HG02642 (cell line): Measurements from ENCODE around the gene ZDHHC21.
A peak's percentile ranks its signal among the peaks of the same experiment; 100 is the strongest.

ENCODE experiments used
- ATAC-seq: cut with Tn5 transposase; IDR thresholded peaks from one replicate; pipeline ENCODE4 v1.9.1; 2021; ENCODE audit warnings: mild to moderate bottlenecking; ENCODE audit not compliant: unreplicated experiment, poor library complexity

The ZDHHC21 gene

DNA sequence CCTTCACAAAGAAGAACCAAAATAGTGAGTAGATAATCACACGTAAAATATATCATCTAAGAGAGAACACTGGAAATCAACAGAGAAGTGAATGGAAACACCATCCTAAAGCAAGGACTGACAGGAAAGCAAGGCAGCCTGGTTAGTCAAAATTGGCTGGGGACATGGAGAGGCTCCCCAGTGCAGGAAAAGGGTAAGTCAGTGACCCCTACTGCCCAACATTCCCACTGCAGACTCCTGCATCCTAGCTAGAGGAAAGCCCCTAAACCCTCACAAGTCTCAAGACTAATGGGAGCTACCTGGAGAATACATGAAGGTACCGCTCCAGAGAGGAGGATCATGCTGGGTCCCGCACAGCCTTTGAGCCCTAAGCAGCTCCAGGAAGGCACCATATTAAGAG is 60.1 kb downstream of the ZDHHC21 start:
- no peak for ATAC-seq

DNA sequence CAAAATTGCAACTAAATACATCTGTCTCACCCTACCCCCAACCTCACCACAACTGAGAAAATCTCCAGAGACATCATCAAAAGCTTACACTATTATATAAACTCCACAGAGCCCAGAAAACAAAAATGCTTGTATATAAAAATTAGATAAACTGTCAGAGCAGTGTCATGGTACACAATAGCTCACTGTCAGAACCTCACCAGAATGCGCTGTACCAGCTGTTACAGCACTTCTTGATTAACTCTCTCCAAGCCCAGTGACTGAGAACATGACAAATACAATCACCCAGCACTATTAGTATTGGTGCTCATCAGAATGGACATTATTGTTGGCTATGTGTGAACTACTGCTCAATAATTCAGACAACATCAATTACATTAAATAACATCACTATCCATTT is 65.7 kb downstream of the ZDHHC21 start:
- no peak for ATAC-seq

DNA sequence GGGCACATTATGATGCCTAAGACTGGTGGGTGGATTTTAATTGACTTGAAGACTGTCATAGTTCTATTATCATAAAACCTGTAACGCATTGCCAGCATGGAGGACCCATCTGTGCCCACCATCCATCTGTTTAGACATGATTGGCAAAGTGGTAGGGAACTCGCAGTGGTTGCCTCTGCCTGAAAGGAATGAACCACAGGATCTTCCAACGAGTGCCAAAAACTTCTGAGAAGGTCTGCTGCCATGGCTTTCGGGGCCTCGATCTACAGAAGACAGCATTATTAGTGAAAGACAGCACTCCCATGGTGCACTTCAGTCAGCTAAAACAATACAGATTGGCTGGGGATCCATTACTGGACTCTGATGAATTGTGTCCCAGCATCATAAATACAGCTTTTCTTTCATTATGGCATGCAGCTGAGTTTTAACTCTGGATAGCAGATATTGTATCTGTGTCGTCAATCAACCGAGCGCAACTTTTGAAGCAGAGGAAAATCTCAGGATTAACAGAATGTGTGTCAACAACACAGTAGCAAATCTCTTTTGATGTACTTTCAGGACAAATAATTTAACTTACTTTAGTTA is 74.3 kb downstream of the ZDHHC21 start:
- no peak for ATAC-seq

DNA sequence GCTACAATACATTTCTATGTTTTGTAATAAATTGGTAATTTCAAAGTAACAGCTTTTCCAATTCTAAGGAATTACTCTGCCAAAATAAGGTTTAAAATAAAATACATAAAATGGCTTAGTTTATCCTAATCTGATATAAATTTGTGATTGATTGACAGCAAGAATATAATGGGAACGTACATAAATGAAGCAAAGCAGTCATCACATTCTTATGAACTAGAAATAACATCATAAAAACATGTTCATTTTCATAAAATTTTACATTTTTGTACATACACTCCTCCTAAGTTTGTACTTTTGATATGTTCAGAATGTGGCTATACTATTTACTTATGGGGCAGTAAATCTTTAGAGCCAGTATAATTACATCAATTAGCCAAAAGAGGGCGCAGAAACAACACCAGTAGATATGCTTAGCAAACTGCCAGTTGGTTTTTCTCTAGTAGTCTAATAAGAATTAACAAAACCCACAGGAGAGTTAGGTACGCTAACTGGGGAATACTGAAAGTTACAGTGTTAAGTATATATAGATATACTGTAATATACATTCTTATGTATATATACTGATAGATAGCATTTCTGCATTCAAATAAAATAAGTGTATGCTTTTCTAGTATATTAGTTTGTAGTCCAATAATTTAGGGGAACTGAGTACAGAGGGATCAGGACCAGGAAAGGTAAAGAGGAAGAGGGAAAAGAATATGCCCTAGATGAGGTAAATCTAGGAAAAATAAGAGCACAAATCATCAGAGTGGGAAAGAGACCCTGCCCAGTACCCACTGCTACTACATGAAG is 76.8 kb downstream of the ZDHHC21 start:
- ATAC-seq, result peak; percentile 85

DNA sequence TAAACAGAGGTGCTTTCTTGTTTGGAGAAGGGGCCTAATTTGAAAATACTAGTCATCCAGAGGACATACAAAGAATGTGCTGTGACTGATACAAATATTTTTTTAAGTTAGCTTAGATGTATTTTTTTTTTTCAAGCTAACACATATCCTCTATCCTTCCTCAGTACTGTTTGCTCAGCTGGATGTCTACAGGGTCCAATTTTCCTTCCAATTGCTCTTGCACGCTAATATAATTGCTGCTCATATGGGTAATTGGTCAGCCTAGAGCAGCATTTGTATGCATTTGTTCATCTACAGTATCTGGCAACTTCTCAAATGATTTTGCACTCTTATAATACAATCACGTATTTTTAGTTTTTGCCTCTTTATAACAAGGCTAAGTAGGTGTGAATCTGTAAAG is 84.7 kb downstream of the ZDHHC21 start:
- no peak for ATAC-seq

DNA sequence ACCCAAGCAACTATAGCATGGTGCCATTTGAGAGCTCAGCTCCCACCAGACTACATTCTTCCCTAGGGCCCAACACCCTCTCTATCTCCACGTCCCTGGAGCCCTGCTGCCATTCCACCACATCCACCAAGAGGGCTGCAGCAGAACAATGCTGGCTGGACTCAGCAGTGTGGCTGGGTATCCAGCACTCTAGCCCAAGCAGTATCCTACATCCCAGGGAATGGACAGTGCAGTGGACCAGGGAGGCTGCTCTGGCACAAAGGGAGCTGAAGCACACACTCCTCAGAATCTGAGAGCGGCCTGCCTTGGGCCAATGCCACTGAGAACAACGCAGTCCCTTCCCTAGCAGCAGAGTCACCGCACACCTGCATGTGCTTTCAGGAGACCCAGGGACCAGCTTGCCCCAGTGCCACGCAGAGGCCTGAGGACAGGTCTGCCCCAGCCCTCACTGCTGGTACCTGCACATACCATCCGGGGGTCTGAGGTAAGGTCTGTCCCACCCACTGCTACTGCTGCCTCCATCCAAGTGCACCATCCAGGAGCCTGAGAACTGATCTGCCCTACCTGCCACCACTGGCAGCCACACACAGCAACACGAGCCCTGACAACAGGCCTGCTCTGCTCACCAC is 95.9 kb downstream of the ZDHHC21 start:
- no peak for ATAC-seq

DNA sequence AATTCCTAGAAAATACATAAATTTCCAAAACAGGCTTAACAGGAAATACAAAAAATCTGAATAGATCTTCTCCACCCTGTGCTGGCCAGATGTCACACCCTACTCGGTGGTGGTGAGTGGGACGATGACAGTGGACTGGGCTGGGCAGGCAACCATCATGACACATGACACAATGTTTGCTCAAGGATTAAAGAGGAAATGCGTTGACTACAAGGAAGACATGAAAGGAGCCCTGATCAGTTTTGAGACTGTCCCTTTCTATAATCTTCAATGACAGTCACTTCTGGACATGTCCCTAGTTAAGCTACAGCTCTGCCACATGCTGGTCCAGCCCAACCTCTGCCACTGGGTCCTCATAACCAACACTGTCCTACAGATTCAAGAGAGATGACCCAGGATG is 99.8 kb downstream of the ZDHHC21 start:
- ATAC-seq, result no peak

DNA sequence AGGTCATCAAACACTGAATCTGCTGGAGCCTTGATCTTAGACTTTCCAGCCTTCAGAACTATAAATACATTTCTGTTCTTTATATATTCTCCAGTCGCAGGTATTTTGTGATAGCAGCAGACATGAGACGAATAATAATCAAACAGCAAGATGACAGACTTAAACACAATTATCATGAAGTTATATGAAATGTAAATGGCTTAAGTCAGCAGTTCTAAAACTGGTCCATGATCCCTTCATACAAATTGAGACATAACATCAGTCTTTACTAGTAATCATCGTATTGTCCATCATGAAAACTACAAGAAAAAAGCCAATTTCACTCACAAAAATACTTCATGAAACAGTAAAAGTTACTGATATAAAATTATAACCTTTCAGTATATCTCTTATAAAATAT is 101.8 kb downstream of the ZDHHC21 start:
- no peak for ATAC-seq

DNA sequence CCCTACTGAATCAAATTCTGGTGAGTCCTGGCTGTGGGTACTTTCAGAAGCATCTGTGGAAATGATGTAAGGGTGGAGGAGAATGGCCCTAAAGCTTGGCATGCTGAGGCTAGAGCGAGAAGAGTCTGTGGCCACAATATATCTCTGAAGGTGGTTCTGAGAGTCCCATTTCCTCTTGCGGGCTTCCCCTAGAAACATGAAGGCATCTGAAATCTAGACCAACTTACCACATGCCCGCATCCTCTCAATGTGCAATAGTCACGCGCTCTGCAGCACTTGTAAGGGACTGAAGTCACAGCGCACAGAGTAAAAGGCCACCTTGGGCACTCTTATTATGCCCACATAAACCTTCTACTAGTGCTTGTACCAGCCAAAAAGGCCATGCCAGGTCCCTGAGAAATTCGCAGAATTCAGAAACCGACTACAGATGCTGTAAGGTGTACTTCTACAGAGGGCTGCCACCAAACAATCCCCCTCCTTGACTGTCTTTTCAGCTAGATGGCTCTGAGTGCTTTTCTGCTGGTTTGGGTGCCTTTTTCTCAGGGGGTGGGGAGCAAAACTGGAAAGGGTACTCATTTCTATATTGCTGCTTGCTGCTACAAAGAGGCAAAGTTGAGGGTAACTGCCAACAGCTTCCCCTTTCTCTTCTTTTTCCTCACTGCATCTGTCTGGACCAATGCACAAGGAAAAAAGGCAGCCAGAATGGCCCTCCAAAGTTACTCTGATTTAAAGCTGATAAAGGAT is 107.3 kb downstream of the ZDHHC21 start:
- ATAC-seq, result peak; percentile 100

DNA sequence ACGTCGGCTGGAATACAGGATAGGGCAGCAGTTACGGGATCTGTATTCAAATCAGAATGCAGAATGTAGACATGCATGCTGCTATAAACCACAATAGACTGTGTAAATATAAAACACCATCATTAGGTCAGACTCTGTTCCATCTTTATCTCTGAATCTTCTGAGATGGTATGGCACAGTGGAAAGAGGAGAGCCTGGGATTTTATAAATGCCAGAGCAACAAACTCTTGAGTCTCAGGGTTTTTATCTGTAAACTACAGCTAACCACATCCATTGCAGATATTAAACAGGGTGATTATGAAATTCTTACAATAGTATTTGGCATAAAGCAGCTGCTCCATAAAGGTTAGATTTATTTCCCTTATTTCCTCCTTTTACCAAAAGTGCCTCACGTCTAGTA is 108.7 kb downstream of the ZDHHC21 start:
- ATAC-seq, result no peak

DNA sequence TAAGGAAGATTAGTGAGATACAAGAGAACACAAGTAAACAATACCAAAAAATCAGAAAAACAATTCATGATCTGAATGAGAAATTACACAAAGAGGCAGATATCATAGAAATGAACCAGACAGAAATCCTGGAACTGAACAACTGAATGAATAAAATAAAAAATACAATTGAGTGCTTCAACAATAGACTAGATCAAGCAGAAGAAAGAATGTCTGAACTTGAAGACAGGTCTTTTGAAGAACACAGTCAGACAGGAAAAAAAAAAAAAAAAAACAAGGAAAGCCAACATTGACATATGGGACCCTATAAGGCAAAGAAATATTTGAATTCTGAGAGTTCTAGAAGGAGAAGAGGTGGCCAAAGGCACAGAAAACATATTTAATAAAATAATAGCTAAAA is 115.2 kb downstream of the ZDHHC21 start:
- ATAC-seq, result no peak

DNA sequence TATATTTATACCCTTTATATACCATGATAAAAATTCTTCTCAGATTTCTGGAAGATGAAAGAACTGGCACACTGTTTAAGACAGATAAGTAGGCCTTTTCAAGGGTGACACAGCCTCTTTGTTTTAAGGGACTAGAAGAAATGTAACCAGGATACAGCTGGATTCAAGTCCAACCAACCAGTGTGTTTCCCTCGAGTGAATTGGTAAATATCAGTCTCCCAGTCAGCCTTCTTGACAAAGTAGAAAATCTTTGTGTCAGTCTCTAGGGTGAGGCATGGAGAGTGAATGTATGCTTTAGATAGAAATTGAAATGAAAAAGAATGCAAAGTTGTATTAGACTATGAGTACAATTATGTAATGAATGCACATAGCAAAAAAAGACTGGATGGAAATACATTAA is 119.1 kb downstream of the ZDHHC21 start:
- ATAC-seq, result no peak

DNA sequence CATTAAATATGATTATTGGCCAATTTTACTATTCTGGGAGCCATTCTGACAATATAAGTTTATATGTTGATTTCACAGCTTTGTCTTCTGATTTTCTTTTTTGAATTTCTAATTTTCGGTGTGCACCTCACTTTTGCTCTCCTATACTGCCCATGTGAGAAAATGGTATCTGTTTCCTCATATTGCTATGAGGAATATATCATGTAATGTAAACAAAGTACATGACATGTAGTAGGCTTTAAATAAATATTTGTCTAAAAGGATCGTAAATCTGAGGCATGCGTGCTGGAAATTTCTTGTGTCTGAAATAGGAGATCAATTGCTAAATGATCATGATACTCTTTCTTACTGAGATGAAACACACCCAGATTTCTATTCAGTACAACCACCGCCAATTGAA is 119.9 kb downstream of the ZDHHC21 start:
- ATAC-seq, result no peak

DNA sequence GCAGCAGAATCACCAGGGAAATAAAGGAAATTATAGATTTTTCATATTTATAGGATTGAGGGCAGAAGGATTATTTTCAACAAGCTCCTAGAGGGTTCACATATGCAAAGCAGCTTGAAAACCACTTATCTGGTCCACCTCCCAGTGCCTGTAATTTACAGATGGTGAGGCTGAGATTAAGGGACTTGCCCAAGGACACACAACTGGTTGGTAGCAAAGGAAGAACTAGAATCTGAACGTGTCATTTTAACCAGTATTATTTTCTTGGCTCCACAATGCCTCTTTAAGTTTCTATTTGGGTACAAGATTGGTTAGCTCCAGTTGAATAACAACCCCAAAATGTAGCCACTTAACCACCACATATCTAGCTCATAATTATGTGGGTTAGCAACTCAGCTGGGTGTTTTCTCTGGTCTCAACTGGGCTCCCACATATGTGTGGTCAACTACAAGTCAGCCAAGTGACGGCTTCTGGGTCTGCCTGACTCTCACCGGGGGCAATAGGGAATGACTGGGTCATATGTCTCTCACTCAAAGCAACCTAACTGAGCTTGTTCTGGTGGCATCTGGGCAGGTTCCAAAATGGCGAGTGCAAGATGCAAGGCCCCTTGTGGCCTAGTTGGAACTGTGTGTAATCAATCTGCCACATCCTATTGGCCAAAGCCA is 127.7 kb downstream of the ZDHHC21 start:
- no peak for ATAC-seq

DNA sequence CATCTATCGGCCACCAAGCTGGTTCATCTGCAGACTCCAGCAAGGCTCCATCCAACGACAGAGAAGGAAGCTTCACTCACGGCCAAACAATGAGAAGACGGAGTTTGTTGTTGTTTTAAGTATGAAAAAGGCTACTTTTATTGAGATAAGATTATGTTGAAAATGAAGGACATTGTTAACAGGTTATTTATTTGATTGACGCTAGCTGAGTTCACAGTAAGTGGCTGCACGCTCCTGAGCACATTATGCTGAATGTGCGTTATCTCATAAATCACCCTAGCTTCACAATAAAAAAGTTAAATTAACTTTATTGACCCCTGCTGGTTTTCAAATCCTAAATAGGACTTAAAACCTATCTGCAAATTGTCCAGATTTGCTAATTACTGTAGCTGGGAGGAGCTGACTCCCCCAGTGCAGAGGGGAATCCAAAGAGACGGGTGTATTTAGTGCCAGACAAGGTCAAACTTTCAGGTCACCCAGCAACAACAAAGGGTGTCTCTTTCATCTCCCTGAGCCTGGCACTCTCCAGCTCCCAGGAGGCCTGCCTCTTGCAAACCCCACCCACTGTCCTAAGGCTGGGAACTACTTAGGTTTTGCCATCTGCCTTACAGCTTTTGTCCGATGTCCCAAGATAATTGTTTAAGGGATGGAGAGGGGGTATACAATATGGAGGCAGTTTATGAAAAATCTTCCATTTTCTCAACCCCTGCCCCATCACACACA is 129.2 kb downstream of the ZDHHC21 start:
- ATAC-seq, result no peak

DNA sequence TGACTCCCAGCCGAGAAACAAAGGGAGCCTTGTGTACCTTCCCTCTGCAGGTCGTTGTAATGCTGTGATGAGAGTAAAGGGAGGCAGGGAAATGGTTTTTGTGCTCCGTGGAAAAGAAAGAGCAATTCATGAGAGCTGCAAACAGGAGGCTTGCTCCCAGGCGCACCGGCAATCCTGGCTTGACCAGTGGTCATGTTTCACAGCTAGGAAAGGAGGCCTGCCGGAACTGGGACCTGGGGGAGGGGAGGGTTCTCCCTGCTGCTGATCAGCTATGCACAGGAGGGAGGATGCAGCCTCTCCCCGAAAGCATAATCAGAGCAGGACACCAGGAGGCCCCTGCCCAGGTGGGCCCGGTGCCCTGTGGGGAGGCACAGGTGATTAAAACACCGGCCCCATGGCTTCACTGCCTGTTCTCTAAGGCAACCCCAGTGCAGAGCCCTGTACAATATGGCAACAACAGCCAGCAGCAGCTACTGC is 131.3 kb downstream of the ZDHHC21 start:
- ATAC-seq, result no peak
